Right cardiac atrium (tissue), 5 donors: ENCODE measurements around the gene ZNF664. TPM values are rescaled to one million over a fixed set of nuclear protein-coding genes. Genes with fewer than 3 reads are reported as not detected.

Source experiments
- ATAC-seq, 2 donors: fragments of 200-7000 bp; cut with Tn5 transposase; one replicate each; pipeline versions ENCODE4 v1.8.0 to v1.9.1; 2020; ENCODE audit warnings: moderate library complexity in 2 of 2, mild to moderate bottlenecking in 1 of 2
- DNase-seq, 3 donors: peaks; one replicate each; pipeline ENCODE4 v3.0.0-alpha.2; 2020
- H3K27ac ChIP-seq: one replicate; pipeline ENCODE4 v1.5.1; 2013; ENCODE audit warnings: mild to moderate bottlenecking, low read length, control low read depth, moderate library complexity
- H3K27me3 ChIP-seq: one replicate; pipeline ENCODE4 v1.6.1; 2013; ENCODE audit not compliant: control insufficient read depth, insufficient read depth
- H3K4me1 ChIP-seq: one replicate; pipeline ENCODE4 v1.6.1; 2013; ENCODE audit warnings: low read length; ENCODE audit not compliant: control insufficient read depth, insufficient read depth
- H3K4me3 ChIP-seq: one replicate; pipeline ENCODE4 v1.5.1; 2013; ENCODE audit warnings: low read length, control low read depth
- H3K9me3 ChIP-seq: one replicate; pipeline ENCODE4 v1.6.1; 2013; ENCODE audit warnings: low read length; ENCODE audit not compliant: control insufficient read depth
- WGBS: extraction: QIAGEN DNeasy Blood & Tissue Kit; methylation state at CpG from one replicate; pipeline ENCODE4 v1.1.7; 2013; 5-methylcytosine and 5-hydroxymethylcytosine counted together
- intact Hi-C, 4 donors: fragments of 100-400 bp; cut with DNase I; formaldehyde crosslinking; loops; one replicate each; pipeline versions ENCODE4 v1.11.0 to v1.14.0; 2022 to 2023
- polyA plus RNA-seq: library from polyadenylated mRNA; stranded (reverse); fragments of 200-250 nt; gene quantifications from one replicate; pipeline ENCODE4 v1.2.3, GENCODE V29; 2013
- total RNA-seq, 4 donors: library from RNA; stranded (reverse); fragmentation: NEBNext Ultra II Directional; extraction: Animal tissue kit (Norgen Biotek cat#: 25700); gene quantifications; one replicate each; pipeline ENCODE4 v1.2.1, GENCODE V29; 2021
- donor health status: healthy with polysubstance abuse.
- donor health status: DM: no; HTN: yes; CAD: no.
- donor health status: DM: no; HTN: no; CAD: no.
- donor health status: DM: no; HTN: yes; CAD: no; lungs with severe emphysema.
- donor health status: DM: yes; HTN: yes; CAD: no.

ZNF664 gene
- total and polyA plus RNA-seq, 5 donors, result 50.2 to 80.6 (median 76.3) TPM

DNA sequence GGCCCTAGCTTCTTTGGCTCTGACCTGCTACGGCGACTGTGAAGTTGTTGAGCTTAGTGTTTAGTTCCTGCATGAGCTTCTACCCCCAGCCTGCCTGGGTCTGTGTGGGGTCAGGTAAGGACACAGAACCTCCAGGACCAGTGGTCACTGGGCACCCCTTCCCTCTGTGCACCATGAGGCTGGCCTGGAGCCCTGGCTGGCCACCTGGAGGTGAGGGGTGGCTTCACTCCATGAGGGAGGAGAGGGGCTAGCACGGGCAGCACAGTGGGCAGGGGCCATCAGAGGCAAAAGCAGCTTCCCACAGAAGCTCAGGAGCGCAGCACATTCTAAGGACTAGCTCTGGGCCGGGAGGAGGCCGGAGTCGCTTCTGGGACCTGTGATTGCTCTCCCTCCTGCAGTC lies 37.1 kb upstream of the ZNF664 start:
- Histone ChIP-seq H3K27ac (no peak overlapping the region), H3K27me3 (no peaks in the 10 kb centered on the region), H3K4me1 (no peaks in the 10 kb centered on the region), H3K4me3 (no peak overlapping the region), H3K9me3 (no peaks in the 10 kb centered on the region)
- DNase-seq, result no peak
- 90% methylated on average over 7 of the region's 7 CpGs for WGBS
- no peak for ATAC-seq
- intact Hi-C loops, result no loop called here

DNA sequence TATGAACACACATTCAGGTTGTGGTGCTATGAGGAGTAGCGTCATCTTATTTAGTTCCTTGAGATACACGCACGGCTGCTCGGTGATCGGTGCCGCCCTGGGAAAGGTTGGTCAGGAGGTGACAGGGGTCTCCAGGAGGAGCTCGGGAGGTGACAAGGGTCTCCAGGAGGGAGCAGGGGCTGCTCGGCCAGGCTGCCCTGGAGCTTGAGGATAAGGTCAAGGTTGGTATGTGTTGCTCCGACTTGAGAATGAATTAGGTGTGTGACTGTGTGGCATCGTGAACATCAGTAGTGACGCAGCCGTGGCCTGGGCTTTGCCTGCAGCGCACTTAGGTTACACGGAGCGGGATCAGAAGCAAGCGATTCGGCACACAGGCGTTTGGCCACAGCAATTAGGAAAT lies 36.5 kb upstream of the ZNF664 start:
- DNase-seq, result no peak
- Histone ChIP-seq H3K4me3 (no peak overlapping the region), H3K9me3 (no peaks in the 10 kb centered on the region), H3K27ac (no peak overlapping the region), H3K4me1 (no peaks in the 10 kb centered on the region), H3K27me3 (no peaks in the 10 kb centered on the region)
- 93% methylated on average over 18 of the region's 18 CpGs for WGBS
- intact Hi-C loops, result no loop called here
- no peak for ATAC-seq

DNA sequence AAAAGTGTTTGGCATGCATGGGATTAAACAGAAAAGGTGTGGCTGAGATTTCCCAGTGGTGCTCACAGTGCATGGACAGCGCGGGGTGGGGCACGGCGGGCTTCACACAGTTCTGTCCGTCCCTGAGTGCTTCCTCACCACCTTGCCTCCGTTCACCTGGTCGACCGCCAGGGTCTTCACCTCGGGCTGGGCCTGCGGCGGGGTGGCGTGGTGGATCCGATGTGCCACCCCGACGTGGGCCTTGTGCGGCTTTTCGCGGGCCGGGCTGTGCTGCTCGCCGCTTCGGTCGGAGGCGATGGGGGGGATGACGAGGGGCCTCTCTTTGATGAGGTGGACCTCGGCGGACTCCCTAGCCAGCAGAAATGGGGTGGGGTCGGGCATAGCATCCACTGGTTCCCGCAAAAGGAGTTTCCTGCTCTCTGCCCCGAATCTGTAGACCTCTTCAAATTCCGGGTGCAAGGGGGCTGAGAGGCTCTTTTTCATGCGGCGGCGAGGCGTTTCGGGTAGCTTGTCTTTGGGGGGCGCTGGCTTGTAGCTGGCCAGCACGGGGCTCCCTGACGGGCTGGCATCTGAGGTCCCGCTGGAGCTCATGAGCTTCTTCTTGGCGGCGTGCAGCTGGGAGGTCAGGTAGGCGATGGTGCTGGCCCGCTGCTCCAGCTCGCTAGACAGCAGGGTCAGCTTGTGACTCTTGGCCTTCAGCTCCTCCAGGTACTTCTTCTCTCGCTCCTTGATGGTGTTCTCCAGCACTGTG lies 35.9 kb upstream of the ZNF664 start:
- 95% methylated on average over 46 of the region's 46 CpGs for WGBS
- H3K27ac ChIP-seq, result no peak overlapping the region
- no peaks in the 10 kb centered on the region for H3K9me3 ChIP-seq
- H3K27me3 ChIP-seq, result no peaks in the 10 kb centered on the region
- ATAC-seq, result no peak
- no peaks in the 10 kb centered on the region for H3K4me1 ChIP-seq
- intact Hi-C loops, result no loop called here
- no peak overlapping the region for H3K4me3 ChIP-seq
- DNase-seq, result no peak

DNA sequence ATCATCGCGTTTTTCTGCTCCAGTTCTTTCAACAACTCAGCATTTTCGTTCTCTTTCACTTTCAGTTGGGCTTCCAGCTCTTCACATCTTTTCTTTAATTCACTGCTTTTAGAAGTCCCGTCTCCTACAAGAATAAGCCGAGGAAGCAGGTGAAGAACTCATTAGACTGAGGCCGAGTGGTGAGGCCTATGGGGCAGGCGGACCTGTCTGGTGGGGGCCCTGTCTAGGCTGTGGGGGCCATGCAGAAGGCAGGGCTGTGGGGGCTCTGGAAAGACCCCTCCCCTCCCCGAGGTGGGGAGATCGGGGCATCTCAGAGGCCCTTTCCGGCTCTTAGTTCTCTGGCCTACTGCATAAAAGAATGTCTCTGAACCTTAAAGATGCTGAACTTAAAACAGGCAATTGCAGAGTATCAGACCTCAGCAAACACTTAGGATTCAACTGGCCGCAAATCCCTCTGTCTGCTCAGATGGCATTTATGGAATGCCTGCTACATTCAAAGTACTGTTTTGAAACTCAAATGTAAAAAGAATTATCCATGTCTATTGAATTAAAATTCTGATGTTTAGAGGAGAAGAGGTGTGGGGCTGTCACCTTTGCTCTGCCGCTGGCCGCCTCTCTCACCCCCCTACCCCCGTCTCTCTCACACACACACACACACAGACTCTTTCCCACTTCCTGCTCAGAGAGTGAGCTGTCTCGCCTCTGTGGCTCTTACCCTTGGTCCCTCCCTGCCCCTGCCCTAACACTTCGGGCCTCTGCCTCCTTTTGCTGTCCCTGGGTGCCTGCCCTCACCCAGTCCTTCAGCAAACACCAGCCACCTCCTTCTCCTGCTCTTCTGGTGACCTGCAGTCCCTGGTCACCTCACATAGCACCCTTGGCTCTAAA lies 35.1 kb upstream of the ZNF664 start:
- no peaks in the 10 kb centered on the region for H3K9me3 ChIP-seq
- WGBS, result 83% methylated on average over 16 of the region's 16 CpGs
- ATAC-seq (no peak), DNase-seq (no peak)
- H3K27ac ChIP-seq, result no peak overlapping the region
- intact Hi-C loops, result no loop called here
- H3K4me3 ChIP-seq, result no peak overlapping the region
- H3K27me3 ChIP-seq, result no peaks in the 10 kb centered on the region
- no peaks in the 10 kb centered on the region for H3K4me1 ChIP-seq

DNA sequence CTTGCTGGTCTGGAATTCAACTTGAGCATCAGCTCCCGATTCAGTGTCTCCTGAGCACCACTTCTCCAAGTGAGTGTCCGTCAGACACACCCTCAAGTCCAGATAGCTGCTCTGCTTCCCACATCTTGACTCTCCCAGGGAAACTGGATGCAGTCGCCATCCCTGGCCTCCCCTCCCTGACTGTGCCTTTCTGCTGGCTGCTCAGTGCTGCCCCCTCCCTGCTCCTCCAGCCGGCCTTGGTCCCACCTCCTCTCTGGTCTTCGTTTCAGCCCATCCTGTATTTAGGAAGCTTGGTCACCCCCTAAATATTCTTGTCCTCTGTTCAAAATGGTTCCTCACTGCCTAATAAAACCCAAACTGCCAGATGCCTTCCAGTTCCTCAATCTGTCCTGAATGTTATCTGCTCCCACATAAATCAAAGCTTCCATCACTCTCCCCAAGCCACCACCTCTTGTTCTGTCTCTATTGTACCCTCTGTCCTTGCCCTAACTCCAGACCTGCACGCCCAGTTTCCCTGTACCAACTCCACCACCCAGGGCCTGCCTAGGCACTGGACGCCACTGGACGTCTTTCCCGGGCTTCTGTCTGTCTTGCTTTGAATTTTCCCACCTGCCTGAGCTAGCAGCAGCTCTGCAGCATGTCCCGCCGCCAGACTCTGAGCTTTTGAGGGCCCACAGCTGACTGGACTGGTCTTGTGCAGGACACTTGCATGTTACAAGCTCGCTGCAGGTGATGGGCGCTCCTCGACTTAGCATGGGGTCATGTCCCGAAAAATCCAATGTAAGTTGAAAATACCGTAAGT lies 34.1 kb upstream of the ZNF664 start:
- intact Hi-C loops, result no loop called here
- no peak for ATAC-seq
- H3K27ac ChIP-seq, result no peak overlapping the region
- 84% methylated on average over 16 of the region's 16 CpGs for WGBS
- no peak overlapping the region for H3K4me3 ChIP-seq
- H3K27me3 ChIP-seq, result no peaks in the 10 kb centered on the region
- H3K9me3 ChIP-seq, result no peaks in the 10 kb centered on the region
- no peak for DNase-seq
- H3K4me1 ChIP-seq, result no peaks in the 10 kb centered on the region

DNA sequence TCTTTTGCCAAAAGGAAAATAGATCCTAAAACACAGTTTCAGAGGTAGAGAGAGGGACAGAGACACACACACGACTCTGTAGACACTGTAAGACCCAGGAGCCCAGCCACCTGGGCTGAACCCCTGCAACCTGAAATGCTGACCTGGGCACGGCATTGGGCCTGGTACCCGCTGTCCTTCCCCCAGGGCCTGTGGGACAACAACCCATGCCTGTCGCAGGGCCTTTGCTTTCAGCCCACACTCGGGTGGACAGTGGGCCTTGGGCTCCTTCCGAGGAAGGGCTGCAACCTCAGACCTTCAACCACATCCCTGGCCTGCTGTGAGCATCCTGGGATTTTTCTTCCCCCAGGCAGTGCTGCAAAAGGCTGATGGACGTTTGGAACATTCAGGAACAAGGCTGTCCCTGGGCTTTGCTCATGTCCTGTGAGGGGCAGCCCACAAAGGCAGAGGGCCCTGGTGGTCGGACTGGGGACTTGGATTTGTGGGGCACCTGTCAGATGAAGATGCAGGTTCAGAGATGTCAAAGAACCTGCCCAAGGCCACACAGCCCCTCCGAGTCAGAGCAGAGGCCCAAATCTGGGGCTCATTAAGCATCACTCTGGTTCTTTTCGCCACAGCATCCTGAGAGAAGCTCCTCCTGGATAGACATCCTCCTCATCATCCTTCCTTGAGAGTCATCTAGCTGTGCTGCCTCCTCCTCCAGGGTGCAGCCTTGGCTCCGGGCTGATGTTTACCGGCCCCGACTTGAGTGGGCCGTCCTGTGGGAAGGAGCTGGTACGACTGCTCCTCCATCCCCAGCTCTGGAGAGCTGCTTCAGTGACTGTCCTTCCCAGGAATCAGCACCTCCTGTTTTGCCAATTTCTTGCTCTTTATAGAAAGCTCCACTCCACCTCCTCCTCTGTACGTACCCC lies 33.0 kb upstream of the ZNF664 start:
- intact Hi-C loops, result no loop called here
- Histone ChIP-seq H3K27ac (no peak overlapping the region), H3K9me3 (no peaks in the 10 kb centered on the region), H3K4me3 (no peak overlapping the region), H3K27me3 (no peaks in the 10 kb centered on the region), H3K4me1 (no peaks in the 10 kb centered on the region)
- DNase-seq, result no peak
- 92% methylated on average over 16 of the region's 16 CpGs for WGBS
- no peak for ATAC-seq

DNA sequence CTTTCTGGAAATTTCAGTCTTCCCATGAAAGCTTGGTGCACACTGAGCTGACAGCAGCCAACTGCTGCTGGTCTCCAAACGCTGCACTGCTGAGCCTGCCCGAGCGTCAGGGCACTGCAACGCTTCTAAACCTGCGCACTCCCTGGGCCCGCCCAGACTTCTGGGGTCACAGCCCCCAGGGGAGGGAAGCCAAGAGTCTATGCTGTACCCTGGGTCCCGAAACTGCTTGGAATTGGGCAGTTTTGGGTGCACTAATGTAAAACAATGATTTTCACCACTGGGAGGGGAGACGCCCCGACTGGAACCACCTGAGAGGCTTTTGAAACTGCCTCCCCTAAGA lies 32.4 kb upstream of the ZNF664 start:
- H3K27ac ChIP-seq, result no peak overlapping the region
- no peak overlapping the region for H3K4me3 ChIP-seq
- H3K9me3 ChIP-seq, result no peaks in the 10 kb centered on the region
- intact Hi-C loops, result no loop called here
- no peak for ATAC-seq
- no peaks in the 10 kb centered on the region for H3K4me1 ChIP-seq
- no peak for DNase-seq
- WGBS, result 96% methylated on average over 9 of the region's 9 CpGs
- H3K27me3 ChIP-seq, result no peaks in the 10 kb centered on the region

DNA sequence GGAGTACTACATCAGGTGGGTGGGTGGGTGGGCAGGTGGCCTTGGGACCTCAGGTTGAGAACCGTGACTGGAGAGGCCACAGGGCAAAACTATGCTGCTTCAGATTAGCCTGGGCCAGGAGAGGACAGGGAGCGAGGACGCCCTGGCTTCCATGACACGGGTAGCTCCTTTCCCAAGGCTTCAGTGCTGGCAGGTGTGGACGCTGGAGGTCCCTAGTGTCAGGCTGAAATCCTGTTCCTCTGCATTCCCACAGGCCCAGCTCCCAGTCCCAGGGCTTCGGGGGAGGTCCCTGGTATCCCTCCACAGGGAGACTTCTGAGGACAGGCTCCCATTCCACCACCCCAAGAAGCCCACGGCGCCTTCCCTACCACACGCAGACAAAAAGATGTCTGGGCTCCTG lies 32.0 kb upstream of the ZNF664 start:
- intact Hi-C loops, result no loop called here
- Histone ChIP-seq H3K27ac (no peak overlapping the region), H3K27me3 (no peaks in the 10 kb centered on the region), H3K4me1 (no peaks in the 10 kb centered on the region), H3K4me3 (no peak overlapping the region), H3K9me3 (no peaks in the 10 kb centered on the region)
- WGBS, result 98% methylated on average over 9 of the region's 9 CpGs
- DNase-seq (no peak), ATAC-seq (no peak)

DNA sequence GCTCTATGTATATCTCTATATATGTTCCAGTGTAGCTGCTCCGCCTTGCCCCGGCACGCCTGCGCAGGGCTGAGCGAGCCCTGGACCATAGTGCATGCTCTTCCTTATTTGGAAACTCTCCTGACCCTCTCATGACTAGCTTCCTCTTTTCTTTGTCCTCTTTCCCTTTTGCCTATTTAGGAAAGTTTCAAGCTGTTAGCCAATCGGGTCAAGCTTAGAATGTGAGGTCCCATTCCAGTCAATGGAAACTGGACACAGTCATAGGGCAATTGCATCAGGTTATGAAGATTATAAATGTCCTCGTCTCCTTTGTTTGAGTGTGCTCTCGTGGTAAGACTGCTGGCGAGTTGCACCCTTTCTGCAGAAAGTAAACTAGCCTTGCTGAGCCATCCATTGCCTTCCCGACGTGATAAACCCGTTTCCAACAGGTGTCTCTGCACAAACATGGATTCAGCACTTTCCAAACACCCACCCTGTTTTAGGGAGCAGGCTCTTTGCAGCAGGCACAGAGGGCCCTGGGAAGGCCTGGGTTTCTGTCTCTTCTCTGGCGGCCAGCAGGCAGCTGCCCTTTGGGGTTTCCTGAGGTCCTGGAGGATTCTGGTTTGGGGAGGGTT lies 31.3 kb upstream of the ZNF664 start:
- intact Hi-C loops, result no loop called here
- H3K4me1 ChIP-seq, result no peaks in the 10 kb centered on the region
- no peaks in the 10 kb centered on the region for H3K9me3 ChIP-seq
- no peak overlapping the region for H3K27ac ChIP-seq
- ATAC-seq, result no peak
- 92% methylated on average over 13 of the region's 13 CpGs for WGBS
- no peak for DNase-seq
- H3K4me3 ChIP-seq, result no peak overlapping the region
- no peaks in the 10 kb centered on the region for H3K27me3 ChIP-seq

DNA sequence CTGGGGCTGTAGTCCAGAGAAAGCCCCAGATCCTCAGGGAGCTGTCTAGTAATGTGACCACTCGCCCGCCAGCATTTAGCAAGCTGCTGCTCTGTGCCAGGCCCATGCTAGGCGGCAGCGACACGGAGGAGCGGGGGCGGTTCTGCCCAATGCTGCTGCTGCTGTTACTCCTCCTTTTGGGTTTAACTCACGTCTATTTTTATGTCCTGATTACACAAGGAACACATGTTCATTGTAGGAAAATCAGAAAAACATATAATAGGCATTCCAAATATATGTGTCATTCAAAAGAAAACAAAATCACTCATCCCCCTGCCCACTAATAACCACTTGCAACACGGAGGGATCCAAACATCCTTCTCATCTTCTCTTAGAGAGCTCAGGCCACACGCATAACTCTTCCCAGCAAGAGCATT lies 30.8 kb upstream of the ZNF664 start:
- WGBS, result 88% methylated on average over 10 of the region's 10 CpGs
- intact Hi-C loops, result no loop called here
- ATAC-seq, result no peak
- no peak for DNase-seq
- no peak overlapping the region for H3K4me3 ChIP-seq
- H3K27me3 ChIP-seq, result no peaks in the 10 kb centered on the region
- H3K9me3 ChIP-seq, result no peaks in the 10 kb centered on the region
- H3K27ac ChIP-seq, result no peak overlapping the region
- H3K4me1 ChIP-seq, result no peaks in the 10 kb centered on the region
